Measurements from ENCODE around the gene MTHFD2.

The MTHFD2 gene

GRCh38 chr2:74201196-74201595, 2.8 kb downstream of the MTHFD2 start:
- no peak for TF ChIP-seq CTCF (IDR thresholded peaks at IDR 0.05; ENCODE audit: extremely low read depth, insufficient read depth, missing control alignments)
- no peak for DNase-seq (ENCODE audit: low spot score)
- in situ Hi-C loops (cut with MboI; ENCODE audit: low pct_unique_long_range_greater_than_20kb, low sequenced_read_pairs, unreplicated experiment), result no loop called here

GRCh38 chr2:74201596-74201995, 3.2 kb downstream of the MTHFD2 start:
- TF ChIP-seq CTCF (IDR thresholded peaks at IDR 0.05; ENCODE audit: extremely low read depth, insufficient read depth, missing control alignments), result no peak
- DNase-seq (ENCODE audit: low spot score), result no peak
- in situ Hi-C loops (cut with MboI; ENCODE audit: low pct_unique_long_range_greater_than_20kb, low sequenced_read_pairs, unreplicated experiment), result no loop called here

GRCh38 chr2:74204436-74204835, 6.0 kb downstream of the MTHFD2 start:
- DNase-seq (ENCODE audit: low spot score), result no peak
- TF ChIP-seq CTCF (IDR thresholded peaks at IDR 0.05; ENCODE audit: extremely low read depth, insufficient read depth, missing control alignments), result no peak
- in situ Hi-C loops (cut with MboI; ENCODE audit: low pct_unique_long_range_greater_than_20kb, low sequenced_read_pairs, unreplicated experiment), result no loop called here

- in situ Hi-C loops (cut with MboI; ENCODE audit: low pct_unique_long_range_greater_than_20kb, low sequenced_read_pairs, unreplicated experiment), result no loop called here
- TF ChIP-seq CTCF (IDR thresholded peaks at IDR 0.05; ENCODE audit: extremely low read depth, insufficient read depth, missing control alignments), result no peak
- DNase-seq (ENCODE audit: low spot score), result no peak
Observed at GRCh38 chr2:74205113-74205512, 6.7 kb downstream of the MTHFD2 start.

- in situ Hi-C loops (cut with MboI; ENCODE audit: low pct_unique_long_range_greater_than_20kb, low sequenced_read_pairs, unreplicated experiment), result no loop called here
- no peak for DNase-seq (ENCODE audit: low spot score)
- TF ChIP-seq CTCF (IDR thresholded peaks at IDR 0.05; ENCODE audit: extremely low read depth, insufficient read depth, missing control alignments), result no peak
Observed at GRCh38 chr2:74205596-74205995, 7.2 kb downstream of the MTHFD2 start.

- DNase-seq (ENCODE audit: low spot score), result peak; percentile 59
- TF ChIP-seq CTCF (IDR thresholded peaks at IDR 0.05; ENCODE audit: extremely low read depth, insufficient read depth, missing control alignments), result no peak
- in situ Hi-C loops (cut with MboI; ENCODE audit: low pct_unique_long_range_greater_than_20kb, low sequenced_read_pairs, unreplicated experiment), result no loop called here
Observed at GRCh38 chr2:74206180-74206688, 7.8 kb downstream of the MTHFD2 start.
